Skin of body (tissue), 2 donors: ENCODE measurements around the gene PRSS1. TPM values are rescaled to one million over a fixed set of nuclear protein-coding genes. Genes with fewer than 3 reads are reported as not detected.
"Not testable (repeated sequence)": the region's sequence is repeated elsewhere in the genome, so short reads cannot be mapped to it uniquely, and the experiment has no call there.

Experiments
- DNase-seq: peaks from one replicate; lab custom pipeline; 2025; lab: John Stamatoyannopoulos, UW
- total RNA-seq: library from RNA; depleted of rRNA; stranded (reverse); fragments of >200 nt; gene quantifications from one replicate; pipeline ENCODE4 v1.2.3, GENCODE V29; 2014

The PRSS1 gene
- not detected for total RNA-seq

GRCh38 chr7:142749218-142749993, at the start of gene PRSS1:
Gene PRSS1, plus strand, starts transcription at chr7:142749472. Its CDS starts 13 bp downstream, at chr7:142749485.
- DNase-seq, result no peak

- DNase-seq, result not testable (repeated sequence)
Observed at GRCh38 chr7:142700935-142701334, 48.3 kb upstream of the PRSS1 start.

DNA sequence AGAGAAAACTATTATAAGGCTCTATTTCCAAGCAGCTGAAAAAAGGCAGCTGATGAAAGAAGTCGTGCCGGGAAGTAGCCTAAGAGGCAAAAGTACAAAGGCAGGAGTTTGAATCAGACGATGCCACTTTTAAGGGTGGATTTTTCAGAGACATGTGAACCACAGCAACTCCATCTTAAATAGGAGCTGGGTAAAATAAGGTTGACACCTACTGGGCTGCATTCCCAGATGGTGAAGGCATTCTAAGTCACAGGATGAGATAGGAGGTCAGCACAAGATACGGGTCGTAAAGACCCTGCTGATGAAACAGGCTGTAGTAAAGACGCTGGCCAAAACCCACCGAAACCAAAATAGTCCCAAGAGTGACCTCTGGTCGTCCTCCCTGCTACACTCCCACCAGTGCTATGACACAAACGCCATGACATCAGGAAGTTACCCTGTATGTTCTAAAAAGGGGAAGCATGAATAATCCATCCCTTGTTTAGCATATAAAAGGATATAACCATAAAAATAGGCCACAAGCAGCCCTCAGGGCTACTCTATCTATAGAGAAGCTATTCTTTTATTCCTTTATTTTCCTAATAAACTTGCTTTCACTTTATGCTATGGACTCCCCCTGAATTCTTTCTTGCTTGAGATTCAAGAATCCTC, 45.5 kb upstream of the PRSS1 start:
- no peak for DNase-seq

DNA sequence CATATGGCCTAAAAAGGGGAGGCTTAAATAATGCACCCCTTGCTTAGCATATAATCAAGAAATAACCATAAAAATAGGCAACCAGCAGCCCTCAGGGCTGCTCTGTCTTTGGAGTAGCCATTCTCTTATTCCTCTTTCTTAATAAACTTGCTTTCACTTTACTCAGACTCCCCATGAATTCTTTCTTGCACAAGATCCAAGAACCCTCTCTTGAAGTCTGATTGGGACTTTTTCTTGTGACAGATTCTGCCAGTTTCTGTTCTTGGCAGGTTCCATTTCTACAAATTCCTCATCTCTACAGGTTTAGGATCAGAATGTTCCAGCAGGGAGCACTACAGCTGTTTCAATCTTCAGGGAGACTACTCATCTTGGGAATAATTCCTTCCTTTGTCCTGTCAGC, 40.5 kb upstream of the PRSS1 start:
- not testable (repeated sequence) for DNase-seq

DNA sequence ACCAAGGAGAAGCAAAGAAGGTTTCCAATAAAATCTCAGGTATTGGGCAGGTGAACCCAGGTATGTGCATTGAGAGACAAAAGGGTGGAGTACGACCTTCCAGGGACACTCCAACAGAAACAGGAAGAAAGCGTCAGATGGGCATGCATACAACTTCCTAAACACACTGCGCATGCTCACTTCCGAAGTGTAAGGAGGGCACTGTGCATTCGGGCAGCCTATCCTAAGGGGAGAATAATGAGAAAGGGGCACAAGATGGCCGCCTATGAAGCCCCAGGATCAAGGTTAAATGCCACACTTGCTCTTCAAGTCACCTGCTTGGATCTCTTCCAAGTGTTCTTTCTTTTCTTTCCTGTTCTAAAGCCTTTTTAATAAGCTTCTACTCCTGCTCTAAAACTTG, 39.4 kb upstream of the PRSS1 start:
- DNase-seq, result no peak

DNA sequence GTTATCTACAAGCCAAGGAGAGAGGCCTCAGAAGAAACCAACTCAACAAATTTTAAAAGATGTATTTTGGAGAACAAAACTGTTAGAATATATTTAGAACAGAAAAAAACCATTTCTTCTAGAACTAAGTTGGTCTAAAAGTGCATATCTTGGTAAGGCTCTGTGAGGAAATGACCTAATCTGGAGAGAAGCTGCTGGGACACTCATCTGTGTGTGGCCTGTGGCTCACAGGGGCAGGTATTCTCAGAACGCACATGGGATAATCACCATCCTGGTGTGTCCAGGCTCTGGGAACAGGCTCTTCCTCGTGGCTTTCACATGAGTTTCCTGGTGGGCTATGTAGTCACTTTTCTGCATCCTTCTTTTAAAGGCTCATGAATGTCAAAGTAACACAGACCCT, 38.1 kb upstream of the PRSS1 start:
- DNase-seq, result no peak

DNA sequence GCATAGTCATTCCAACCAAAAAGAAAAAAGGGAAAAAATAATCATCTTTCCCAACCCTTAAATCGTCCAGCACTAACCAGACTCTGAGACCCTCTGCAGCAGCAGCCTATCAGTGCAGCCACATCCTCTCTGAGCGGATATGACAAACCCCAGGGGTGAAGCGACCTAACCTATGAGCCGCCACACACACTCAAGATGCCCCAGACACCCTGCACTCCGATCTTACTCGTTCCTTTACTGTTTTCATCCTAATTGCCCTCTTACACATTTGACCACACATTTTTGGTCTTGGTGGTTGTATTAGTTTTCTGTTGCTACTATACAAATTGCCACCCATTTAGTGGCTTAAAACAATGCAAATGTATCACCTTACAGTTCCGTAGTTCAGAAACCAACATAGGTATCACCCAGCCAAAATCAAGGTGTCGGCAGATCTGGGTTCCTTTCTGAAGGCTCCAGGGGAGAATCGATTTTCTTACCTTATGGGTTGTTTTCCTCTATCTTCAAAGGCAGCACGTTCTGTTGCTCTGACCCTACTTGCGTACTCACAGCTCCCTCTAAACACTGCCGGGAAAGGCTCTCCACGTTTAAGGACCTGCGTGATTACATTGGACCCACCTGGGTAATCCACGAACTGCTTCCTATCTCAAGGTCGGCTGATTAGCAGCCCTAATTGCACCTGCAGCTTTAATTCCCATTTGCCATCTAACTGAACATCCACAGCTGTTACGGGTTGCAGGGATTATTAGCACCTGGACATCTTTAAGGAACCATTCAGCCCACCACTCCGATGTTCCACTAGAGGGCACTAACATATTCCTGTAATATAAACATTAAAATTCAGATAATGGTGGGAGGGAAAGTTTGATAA, 37.3 kb upstream of the PRSS1 start:
- DNase-seq, result no peak

DNA sequence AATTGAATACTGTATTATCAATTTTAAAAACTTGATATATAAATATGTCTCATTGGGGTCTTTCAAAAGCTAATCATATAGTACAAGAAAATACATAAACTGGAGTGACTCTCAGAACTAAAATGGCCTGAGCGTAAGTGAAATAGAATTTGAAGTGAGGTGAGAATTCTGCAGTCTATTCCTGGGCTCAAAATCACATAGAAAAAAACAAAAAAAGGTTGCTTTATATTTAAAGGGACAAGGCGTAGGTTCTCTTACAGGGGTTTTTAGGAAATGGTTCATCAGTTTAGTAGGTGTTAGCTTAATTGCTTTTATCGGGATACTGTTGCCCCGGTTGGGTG, 36.7 kb upstream of the PRSS1 start:
- no peak for DNase-seq

DNA sequence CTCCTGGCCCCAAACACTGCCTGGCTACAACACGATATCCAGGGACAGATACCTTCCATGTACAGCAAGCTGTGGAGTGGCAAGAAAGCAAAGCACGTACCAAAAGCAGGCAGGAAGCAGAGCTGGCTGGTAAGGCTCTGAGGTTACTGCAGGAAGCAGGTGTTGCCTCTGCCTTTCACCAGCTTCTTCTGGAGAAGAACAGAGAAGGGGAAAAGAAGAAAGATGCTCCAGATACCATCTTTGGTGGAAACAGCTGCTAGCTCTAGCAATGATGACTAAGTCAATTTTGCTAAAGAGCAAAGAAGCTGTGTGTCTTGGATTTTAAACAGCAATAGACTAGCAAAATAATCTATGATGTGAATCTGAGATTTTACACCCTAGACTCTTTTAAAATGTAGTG, 34.9 kb upstream of the PRSS1 start:
- DNase-seq, result no peak

- no peak for DNase-seq
Observed at GRCh38 chr7:142716596-142716995, 32.7 kb upstream of the PRSS1 start.

DNA sequence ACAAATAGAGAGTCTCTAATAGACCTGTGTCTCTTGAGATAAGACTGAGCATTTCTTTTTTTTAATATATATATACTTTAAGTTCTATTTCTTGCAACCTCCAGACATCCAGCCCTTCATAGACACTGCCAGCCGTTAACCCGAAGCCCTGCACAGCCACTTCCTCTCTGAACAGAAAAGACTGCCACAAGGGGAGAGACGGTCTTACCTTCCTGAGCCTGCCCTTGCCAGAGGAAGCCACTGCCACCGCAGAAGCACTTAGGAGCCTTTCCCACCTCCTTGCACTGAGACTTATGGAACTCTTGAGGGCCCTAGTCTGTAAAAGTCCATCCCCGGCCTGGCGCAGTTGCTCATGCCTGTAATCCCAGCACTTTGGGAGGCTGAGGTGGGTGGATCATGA, 31.8 kb upstream of the PRSS1 start:
- DNase-seq, result no peak

DNA sequence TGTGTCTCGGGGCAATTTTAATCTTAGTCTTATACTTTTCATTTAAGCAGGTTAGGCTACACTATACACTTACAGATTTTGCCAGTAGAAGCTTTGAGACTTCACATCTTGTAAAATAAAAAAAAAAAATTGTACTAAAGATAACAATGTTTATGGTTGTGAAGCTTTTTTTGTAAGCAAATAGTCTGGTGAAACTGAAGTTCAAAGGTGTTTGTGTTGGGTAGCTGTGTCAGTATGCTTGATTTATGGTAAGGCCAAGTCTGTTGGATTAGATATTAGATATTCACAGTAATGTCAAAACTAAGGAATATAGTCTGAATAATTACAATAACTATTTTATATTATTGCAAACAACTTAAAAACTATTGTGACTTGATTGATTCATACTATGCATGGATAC, 31.0 kb upstream of the PRSS1 start:
- DNase-seq, result no peak

GRCh38 chr7:142720172-142720773, 29.0 kb upstream of the PRSS1 start:
- DNase-seq, result no peak

DNA sequence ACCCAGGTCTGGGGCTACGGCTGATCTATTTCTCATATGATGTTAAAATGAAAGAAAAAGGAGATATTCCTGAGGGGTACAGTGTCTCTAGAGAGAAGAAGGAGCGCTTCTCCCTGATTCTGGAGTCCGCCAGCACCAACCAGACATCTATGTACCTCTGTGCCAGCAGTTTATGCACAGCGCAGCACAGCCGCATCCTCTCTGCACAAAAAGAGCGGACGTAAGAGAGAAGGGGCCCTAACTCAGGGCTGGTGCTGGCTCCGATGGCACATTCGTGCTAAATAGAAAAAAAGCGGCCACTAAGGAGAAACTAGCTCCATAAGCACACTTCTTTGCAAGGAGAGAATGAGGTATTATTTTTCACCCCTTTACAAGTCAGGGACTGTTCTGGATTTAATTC, 28.3 kb upstream of the PRSS1 start:
- no peak for DNase-seq

- no peak for DNase-seq
Observed at GRCh38 chr7:142722248-142722794, 27.0 kb upstream of the PRSS1 start.

GRCh38 chr7:142733271-142733670, 16.0 kb upstream of the PRSS1 start:
- no peak for DNase-seq

- no peak for DNase-seq
Observed at GRCh38 chr7:142739923-142740492, 9.3 kb upstream of the PRSS1 start.

DNA sequence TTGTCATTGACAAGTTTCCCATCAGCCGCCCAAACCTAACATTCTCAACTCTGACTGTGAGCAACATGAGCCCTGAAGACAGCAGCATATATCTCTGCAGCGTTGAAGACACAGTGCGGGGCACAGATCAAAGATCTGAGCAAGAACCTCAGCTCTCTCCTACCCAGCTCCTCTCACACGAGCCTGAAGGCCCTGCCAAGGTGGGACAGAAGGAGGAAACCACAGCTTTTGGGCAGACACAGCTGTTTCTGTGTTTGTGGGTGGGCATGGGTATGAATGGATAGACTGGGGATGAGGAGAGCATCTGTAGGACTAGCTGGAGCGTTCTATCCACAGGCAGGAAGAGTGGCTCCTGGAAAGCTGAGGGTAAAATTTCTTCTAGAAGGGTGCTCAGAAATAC, 8.5 kb upstream of the PRSS1 start:
- DNase-seq, result no peak

GRCh38 chr7:142741932-142742331, 7.3 kb upstream of the PRSS1 start:
- not testable (repeated sequence) for DNase-seq

DNA sequence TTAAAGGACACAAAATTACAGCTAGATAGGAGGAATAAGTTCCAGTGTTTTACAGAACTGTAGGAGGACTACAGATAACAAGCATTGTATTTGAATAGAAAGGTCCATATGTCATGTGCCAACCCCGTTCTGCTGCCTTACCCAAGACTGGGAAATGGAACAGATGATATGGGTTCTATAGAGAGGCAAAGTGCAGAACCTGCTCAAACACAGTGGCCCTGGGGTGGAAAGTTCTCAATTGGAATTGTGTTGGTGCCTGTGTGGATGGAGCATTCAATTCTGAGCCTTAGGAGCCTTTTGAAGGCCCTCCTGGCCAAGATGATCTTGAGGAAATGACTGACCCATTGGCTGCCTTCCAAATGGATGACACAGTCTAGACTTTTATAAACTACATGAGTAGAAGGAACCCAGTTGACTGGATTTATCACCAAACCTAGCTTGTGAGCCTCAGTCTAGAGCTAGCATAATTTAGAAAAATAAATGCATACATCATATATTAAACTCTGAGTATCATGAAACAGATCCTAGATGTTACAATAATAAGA, 4.1 kb upstream of the PRSS1 start:
- no peak for DNase-seq

DNA sequence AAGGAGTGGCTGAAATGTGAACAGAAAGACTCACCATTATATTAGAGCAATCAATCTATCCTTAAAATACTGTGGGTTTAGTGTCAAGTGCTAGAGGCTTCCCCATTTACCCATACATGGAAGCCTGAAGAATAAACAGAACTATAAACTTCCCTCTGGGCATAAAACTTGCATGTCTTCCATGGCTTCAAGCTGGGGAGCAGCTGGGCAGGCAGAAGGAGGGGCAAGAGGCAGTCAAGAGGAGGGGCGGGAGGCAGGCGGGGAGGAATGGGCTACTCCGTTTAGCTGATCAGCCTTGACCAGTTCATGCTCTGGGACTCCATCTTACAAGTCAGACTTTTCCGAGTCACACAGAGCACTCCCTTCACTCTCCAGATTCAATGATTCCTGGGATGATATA, 3.5 kb upstream of the PRSS1 start:
- no peak for DNase-seq
